Activated CD4-positive, alpha-beta T cell treated with anti-CD3 and anti-CD28 coated beads, Interleukin-2, amount 50 U/mL, for 1 hour (primary cell): ENCODE data around the gene MAP3K7.

ENCODE experiments used
- DNase-seq: peaks from one replicate; pipeline ENCODE4 v3.0.0-alpha.2; 2020

MAP3K7 gene

DNA sequence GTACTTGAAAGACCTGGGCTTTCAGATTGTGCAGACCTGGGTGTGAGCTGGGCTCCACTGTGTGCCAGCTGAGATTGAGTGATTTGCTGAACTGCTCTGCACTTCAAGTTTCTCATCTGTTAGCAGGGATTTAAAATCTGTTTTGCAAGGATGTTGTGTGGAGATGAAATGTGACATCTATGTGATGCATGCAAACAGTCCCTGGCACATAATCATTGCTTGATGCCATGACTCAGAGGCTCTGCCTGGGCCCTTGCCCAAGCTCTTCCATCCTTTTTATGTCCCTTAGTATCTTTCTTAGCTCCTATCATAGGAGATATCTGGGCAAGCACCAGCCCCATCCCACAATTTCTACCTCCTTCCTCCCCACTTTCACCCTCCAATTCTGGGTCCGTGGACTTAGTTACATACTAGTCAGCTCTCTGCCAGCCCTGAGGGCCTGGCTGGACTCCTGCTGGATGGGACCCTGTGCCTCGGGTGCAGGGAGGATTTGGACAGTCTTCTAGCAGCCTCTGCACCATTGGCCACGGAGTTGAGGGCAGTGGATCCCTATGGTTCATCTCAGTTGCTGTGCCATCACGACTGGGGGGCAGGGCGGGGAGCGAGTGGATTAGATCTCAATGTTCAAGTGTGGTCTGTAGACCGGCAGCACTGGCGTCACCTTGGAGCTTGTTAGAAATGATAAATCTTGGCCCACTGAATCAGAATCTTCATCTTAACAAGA, 103.6 kb downstream of the MAP3K7 start:
- no peak for DNase-seq

DNA sequence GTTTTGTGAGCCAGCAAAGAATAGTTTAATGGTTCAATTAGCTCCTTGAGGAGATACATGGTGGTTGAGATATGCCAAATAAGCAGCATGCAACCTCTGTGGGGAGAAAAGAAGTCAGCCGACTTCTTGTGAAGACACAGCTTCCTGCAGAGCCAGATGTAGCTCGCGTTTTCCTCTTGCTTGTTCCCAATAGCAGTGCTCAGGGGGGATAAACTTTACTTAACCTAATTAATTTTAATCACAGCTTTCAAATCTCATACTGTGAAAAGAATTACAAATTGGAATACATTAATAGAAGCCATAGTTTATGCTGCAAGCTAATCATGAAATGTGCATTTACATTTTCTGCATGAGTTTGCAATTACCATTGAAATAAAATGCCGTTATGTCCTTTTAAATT, 106.2 kb downstream of the MAP3K7 start:
- no peak for DNase-seq

DNA sequence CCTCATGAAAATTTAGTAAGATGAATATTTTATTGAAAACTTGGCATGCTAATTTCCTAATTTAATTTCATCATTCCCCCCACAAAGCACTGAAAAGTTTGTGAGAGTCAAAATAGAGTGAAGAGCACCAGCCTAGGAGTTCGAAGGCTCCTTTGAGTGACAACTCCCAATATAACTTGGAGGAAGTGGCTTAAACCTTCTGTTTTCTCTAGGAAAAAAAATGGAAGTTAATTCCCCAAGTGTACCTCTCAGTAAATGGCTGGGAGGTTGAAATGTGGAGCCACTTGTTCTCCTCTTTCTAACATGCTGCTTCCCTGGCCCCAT, 107.3 kb downstream of the MAP3K7 start:
- no peak for DNase-seq

DNA sequence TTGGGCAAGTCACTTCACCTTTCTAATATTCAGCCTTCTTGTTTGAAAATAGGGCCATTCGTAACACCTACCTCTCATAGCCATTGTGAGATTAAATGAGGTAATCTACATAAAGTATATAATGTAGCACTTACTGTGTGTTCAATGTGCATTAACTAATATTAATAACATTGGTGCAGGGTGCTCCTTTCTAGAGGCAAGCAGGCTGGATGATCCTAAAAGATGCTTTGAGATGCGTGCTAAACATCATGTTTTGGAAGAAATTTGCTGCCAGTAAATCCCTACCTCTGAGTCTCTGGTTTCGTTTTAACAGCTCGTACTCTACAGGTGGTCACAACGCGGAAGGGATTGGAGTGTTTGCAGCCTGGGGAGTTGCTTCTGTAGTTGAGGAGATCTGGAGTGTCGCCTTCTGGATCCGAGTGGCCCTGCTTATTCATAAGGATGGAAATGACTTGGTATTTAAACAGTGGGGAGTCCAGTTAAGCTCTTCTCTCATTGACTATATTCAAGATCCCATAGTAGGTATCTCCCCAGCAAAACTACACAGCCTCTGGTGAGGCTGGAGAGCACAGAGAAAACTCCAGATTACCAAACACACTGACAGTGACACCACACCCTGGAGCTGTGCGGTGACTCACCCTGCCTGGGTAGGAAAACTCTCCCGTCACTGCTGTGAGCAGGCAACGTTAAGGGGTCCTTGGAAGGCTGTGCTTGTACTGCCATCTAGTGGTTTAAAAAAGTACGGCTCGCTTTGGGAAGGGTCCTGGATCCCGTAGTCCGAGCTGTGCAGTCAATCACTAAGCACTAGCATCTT, 107.9 kb downstream of the MAP3K7 start:
- peak; percentile 79 for DNase-seq

DNA sequence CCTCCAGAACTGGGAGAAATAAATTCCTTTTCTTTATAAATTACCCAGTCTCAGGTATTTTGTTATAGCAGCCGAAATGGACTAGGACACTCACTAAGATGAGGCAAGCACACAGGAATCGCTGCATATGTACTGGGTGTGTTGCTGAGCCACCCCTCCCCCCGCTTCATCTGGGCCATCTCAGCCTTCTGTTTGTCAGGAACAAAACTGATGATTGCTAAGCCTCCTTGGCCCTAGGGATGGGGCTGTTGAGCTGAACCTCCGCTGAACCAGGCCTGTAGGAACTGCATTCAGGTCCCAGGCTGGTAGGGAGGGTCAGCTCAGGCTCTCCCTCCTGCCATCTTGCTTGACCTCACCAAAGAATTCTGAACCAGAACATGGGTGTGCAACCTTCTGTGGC, 108.6 kb downstream of the MAP3K7 start:
- DNase-seq: no peak

DNA sequence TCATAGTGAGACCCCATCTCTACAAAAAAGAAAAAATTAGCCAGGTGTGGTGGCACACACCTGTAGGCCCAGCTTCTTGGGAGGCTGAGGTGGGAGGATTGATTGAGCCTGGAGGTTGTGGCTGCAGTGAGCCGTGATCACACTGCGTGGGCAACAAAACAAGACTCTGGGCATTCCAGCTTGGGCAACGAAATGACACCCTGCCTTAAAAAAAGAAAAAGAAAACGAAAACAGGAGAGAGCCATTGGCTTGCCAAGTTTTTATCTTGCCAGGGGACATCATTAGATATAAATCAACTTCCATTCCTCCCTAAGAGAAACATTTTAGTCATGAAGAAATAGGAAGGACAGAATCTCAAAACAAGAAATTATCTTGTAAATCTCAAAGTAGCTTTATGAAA, 109.5 kb downstream of the MAP3K7 start:
- no peak for DNase-seq

DNA sequence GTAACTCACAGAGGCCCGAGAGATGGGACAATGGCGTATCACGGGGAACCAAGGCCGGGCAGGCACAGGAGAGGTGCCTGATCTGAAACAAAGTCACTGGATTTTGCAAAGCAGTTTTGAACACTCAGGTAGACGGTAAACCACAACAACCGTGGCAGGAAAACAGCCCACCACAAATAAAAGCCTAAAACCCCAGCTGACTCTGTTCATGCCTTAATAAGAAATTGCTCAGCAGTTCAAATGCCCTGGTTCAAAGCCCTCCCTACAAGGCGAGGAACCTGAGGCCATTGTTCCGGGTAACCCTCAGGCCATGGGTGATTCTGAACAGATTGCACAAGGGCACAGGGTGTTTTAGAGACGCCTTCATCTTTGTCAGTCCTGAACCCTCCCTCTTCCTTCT, 114.2 kb downstream of the MAP3K7 start:
- no peak for DNase-seq

DNA sequence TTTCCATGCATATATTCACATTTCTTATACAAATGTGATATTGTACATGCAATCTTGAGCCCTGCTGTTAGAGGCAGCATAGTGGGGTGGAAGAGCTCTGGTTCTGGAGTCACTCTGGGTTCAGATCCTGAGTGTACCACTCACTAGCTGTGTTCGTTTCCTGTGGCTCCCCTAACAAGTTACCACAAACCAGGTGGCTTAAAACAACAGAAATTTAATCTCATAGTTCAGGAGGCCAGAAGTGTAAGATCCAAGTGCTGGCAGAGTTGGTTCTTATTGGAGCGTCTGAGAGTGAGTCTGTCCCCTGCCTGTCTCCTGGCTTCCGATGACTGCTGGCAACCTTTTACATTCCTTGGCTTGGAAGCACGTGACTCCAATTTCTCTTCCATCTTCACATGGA, 115.6 kb downstream of the MAP3K7 start:
- DNase-seq: no peak

DNA sequence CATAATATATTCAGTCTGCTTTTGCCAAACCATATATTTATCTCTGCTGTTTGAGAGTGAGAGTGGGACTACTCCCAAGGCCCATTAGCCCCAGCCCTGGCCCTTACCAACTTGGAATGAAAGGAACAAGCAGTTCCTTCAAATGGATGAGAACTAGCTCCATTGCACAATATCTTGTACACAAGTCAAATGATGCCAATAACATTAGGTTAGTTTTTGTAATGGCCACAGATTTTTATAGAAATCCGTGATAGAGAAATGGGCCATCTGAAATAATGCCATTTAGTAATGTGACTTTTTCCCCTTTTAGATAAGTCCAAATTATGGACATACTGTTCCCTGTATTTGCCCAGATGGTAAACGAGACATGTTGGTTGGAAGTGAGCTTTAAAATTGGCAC, 117.0 kb downstream of the MAP3K7 start:
- no peak for DNase-seq

DNA sequence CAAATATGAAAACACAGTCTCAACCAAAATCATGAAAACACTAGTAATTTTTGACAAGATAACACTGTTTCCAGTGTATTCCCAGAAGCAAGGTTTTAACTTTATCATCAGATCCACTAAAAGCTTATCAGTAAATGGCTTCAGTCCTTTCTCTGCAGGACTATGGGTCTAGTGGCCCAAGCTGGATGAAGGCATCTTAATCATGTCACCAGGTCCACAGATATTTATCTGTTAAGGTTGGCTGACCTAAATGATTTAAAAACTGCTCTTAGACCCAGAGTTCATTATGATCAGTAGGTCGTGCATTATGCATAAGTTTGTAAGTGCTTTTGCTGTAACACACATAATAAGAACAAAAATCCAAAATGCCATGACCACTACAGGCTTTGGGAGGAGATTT, 118.0 kb downstream of the MAP3K7 start:
- DNase-seq: no peak

DNA sequence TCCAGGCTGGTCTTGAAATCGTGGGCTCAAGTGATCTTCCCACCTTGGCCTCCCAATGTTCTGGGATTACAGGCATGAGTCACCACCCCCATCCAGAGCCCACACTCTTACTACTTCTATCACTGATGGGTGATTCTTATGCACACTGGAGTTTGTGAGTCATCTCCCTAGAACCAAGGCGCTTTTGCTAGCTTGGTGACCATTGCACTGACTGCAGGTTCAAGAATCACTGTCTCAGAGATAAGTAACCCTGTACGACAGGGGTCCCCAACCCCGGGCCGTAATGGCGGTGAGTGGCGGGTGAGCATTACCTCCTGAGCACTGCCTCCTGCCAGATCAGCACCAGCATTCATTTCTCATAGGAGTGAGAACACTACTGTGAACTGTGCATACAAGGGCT, 118.8 kb downstream of the MAP3K7 start:
- no peak for DNase-seq

DNA sequence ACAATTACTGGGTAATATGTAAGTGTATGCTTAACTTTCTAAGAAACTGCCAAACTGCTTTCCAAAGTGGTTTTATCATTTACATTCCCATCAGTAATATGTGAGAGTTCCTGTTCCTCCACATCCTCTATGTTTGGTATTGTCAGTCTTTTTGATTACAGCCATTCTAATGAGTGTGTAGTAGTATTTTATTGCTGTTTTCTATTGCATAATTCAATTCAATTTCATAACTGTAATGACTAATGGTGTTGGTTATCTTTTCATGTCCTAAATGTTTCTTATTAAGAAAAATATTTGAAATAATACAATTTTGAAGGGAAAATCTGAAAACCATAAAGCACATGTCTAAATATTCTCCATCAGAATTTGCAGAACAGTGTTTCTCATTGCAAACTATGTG, 119.3 kb downstream of the MAP3K7 start:
- no peak for DNase-seq

DNA sequence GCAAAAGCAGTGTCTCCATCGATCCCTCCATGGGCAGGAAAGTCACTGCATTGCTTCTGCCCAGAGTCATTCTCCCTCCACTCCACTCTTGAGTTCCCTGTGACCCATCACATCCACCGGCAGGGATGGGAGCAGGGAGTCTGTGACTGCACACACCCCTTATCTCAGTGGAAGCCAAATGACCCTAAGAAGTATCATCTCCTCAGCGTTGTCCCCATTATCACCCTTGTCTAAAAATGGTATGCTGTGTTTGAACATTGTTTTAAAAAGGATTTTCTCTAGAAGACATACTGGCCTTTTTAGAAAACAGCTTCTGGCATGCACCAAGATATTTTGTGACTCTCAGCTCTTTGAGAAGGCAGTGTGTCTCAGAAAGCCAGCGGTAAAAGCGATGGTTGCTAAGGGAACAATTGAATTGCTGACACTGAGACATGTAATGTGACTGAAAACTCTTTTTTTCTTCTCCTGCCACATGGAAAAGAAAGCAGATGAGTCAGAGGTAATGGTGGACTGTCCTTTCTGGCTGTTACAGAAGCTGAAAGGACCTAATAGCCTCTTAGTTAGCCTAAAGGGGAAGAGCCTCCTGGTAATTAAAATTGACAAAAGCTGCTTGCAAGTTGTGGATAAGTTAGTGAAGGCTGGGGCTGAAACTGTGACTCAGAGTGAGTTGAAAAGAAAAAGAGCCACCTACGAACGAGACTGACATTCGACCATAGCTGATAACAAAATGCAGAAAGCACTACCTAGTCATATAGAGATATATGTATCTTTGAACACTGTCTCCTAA, 120.5 kb downstream of the MAP3K7 start:
- DNase-seq: no peak

DNA sequence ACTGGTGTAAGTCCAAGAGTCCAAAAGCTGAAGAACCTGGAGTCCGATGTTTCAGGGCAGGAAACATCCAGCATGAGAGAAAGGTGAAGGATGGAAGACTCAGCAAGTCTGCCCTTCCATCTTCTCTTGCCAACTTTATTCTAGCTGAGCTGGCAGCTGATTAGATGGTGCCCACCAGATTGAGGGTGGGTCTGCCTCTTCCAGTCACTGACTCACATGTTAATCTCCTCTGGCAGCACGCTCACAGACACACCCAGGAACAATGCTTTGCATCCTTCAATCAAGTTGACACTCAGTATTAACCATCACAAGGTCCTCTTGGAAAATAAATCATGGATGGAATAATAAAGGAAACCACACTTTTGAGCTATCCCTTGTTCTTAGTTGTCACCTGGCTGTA, 121.2 kb downstream of the MAP3K7 start:
- DNase-seq: no peak

DNA sequence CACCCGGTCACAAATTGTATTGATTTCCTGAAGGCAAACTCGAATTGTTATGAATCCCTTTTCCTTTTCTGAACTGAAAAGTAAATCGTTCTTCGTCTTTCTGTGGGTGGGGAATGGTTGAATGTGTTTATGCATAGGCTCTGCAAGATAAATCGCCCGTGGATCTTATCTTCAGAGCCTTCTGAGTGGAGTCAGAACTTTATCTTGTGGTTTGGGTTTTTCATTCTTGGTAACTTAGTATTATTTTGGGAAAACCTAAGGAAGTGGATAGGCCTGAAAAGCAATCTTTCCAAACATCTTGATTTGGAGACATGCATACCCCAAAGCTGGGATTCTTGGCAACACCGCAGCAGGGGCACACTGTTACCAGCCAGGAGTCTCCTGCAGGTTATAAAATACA, 122.4 kb downstream of the MAP3K7 start:
- no peak for DNase-seq

DNA sequence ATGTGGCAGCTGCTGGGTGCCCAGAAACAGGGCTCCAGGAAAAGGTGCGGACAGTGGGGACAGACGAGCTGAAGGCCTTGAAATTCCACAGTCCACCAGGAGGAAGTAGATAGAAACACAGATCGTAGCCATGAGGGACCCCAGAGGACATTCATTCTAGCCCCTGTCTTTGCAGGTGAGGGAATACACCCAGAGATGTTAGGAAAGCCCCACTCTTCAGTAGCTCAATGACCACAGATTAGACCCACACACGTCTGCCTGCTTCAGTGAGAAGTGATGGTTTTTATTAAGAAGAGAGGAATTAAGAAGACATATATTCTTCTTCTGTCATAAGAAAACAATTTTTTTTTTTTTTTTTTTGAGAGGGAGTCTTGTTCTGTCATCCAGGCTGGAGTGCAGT, 123.0 kb downstream of the MAP3K7 start:
- DNase-seq: no peak
